ENCODE data around the gene OXER1. TPM values are rescaled to one million over a fixed set of nuclear protein-coding genes. Genes with fewer than 3 reads are reported as not detected.
A peak's percentile ranks its signal among the peaks of the same experiment; 100 is the strongest.

Gene OXER1
- polyA plus RNA-seq, 2 of the 4 experiments (the other 2 are of a cell fraction) = not detected

DNA sequence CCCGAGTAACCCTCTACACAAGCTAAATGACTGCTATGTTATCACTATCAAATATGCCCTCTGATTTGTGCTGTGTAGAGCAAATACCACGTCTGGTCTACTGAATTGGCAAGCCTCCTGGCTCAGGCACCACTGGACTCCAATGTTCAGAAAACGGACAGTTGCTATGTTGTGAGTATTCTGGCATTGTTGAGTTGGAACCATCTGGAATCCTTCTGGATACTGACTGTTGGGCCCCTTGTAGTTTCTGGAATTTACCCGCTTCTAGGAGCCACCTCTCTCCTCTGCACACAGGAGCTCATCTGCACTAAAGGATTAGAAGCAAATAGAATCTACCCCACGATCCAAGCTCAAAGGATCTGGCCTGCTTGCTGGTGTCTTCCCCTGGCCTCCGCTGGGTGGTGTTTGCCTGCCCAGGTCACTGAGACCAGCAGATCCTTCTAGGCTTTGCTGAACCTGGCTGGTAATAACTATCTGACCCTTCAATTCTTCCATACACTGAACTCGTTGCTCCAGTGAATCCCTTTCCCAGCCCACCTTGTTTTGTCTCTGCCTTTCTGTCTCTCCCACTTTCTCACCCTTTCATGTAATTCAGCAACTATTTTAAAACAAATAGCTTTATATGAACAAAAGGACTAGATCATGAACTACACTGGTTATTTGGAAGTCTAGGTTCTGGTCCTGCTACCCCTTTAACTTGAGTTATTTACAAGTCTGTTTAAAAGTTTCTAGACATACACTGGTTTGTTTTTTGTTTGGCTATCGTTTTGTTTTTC lies 30.5 kb upstream of the OXER1 start:
- peak; percentile 59 for FAIRE-seq
- peak; percentile 63 to 64 for DNase-seq (ENCODE audit: low read depth in 1 of 2, low spot score in 1 of 2)
- ChIA-PET POLR2A (interaction anchor here (2.8 kb wide), 1 partner anchor 15 kb away, joined by 20 read pairs; no protein-coding TSS in a partner anchor), CTCF (interaction anchor here (1.0 to 4.7 kb wide), 6 partner anchors 11 to 47 kb away, joined by 3 to 23 read pairs (median 8); no protein-coding TSS in a partner anchor)
- 52% methylated on average over 8 of the region's 8 CpGs for WGBS (ENCODE audit: missing lambda C conversion rate)
- ATAC-seq = peak; percentile 96
- H3K9me3 ChIP-seq = no peaks in the 10 kb centered on the region
- peaks cover 7% of the 10 kb centered on the region; the same call in 2 of the 3 replicates for H3K4me1 ChIP-seq
- H3K4me2 ChIP-seq = no peak overlapping the region
- TF ChIP-seq, protein P1, sequence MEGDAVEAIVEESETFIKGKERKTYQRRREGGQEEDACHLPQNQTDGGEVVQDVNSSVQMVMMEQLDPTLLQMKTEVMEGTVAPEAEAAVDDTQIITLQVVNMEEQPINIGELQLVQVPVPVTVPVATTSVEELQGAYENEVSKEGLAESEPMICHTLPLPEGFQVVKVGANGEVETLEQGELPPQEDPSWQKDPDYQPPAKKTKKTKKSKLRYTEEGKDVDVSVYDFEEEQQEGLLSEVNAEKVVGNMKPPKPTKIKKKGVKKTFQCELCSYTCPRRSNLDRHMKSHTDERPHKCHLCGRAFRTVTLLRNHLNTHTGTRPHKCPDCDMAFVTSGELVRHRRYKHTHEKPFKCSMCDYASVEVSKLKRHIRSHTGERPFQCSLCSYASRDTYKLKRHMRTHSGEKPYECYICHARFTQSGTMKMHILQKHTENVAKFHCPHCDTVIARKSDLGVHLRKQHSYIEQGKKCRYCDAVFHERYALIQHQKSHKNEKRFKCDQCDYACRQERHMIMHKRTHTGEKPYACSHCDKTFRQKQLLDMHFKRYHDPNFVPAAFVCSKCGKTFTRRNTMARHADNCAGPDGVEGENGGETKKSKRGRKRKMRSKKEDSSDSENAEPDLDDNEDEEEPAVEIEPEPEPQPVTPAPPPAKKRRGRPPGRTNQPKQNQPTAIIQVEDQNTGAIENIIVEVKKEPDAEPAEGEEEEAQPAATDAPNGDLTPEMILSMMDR (IDR thresholded peaks at IDR 0.05) = peak; percentile 30
- peak in 1 of 2 experiments; percentile 22; a peak in 1 of 5 replicates for TF ChIP-seq RAD21 (conservative IDR thresholded peaks at IDR 0.05 in 1 of 2, IDR thresholded peaks at IDR 0.05 in 1 of 2)
- no peak for TF ChIP-seq HOXB13 (CRISPR knock-in tag; IDR thresholded peaks at IDR 0.05; ENCODE audit: low read depth)
- no peak for TF ChIP-seq PHF8 (IDR thresholded peaks at IDR 0.05; ENCODE audit: borderline replicate concordance, low read depth)
- TF ChIP-seq CHD2 (IDR thresholded peaks at IDR 0.05; ENCODE audit: low read length, partially characterized antibody) = no peak
- no peak for TF ChIP-seq ZNF302 (CRISPR knock-in tag; IDR thresholded peaks at IDR 0.05)
- TF ChIP-seq CEBPB (IDR thresholded peaks at IDR 0.05) = no peak
- TF ChIP-seq ZFP36 (IDR thresholded peaks at IDR 0.05; ENCODE audit: borderline replicate concordance, partially characterized antibody) = no peak
- no peak for TF ChIP-seq HOXA7 (CRISPR knock-in tag; IDR thresholded peaks at IDR 0.05)
- TF ChIP-seq KDM1A (IDR thresholded peaks at IDR 0.05; ENCODE audit: low read depth) = no peak
- TF ChIP-seq EHMT2 (IDR thresholded peaks at IDR 0.05; ENCODE audit: low read depth) = no peak
- TF ChIP-seq RFX5 (IDR thresholded peaks at IDR 0.05) = no peak
- no peak for TF ChIP-seq HEYL (CRISPR knock-in tag; IDR thresholded peaks at IDR 0.05)
- no peak for TF ChIP-seq SMC3 (IDR thresholded peaks at IDR 0.05)
- TF ChIP-seq NFE2L2 (conservative IDR thresholded peaks at IDR 0.05; ENCODE audit: low read length) = no peak
- no peak for TF ChIP-seq CHD4 (IDR thresholded peaks at IDR 0.05; ENCODE audit: borderline replicate concordance)
- TF ChIP-seq POLR2AphosphoS2 (conservative IDR thresholded peaks at IDR 0.05; ENCODE audit: low read length) = no peak
- no peak for TF ChIP-seq ESRRA (IDR thresholded peaks at IDR 0.05; ENCODE audit: borderline replicate concordance, low read length)
- H3K4me3 ChIP-seq = no peak overlapping the region
- no peak overlapping the region for H3K27ac ChIP-seq

DNA sequence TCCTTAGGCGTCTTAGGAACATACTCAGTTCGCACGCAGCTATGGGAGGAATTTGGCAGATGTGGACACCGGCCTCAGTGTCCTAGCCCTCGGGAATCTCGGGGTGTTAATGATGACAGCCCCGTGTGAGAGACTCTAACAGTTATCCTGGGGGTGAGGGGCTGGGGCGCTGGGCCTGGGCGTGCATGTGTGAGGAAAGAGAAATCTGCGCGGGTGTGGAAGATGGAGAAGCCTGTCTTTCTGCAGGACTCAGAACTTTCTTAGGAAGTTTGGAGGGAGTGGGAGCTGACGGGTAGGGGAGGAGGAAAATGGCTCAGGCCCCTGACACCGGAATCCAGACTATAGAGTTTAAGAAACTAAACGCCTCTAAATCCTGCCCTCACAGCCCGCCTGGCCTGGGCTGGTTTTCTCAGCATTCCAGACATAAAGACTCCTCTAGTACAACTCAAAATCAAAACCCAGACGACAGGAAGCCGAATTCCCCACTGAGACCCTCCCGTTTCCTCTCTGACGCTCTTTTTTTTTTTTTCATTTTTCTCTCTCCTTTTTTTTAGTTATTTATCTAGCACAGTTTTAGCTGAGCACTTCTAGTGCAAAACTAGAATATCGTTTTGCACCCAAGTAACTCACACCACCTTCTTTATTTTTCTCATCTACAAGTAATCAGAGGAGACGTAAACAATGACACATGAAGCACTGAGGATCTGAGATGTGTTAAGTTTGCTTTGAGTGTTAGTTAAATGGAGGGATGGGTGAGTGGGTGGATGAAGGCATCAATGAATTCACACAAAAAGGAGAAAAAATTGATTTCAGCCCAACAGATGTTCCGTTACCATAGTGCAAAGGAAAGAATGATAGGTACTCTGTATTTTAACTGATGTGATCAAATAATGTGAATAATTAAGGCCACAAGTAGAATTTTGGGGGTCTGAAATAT lies 29.7 kb upstream of the OXER1 start:
- ATAC-seq = no peak
- no peak for DNase-seq (ENCODE audit: low read depth in 1 of 2, low spot score in 1 of 2)
- Histone ChIP-seq H3K4me3 (no peak overlapping the region), H3K4me1 (peaks cover 7% of the 10 kb centered on the region; the same call in 2 of the 3 replicates), H3K27ac (no peak overlapping the region), H3K4me2 (no peak overlapping the region), H3K9me3 (no peaks in the 10 kb centered on the region)
- ChIA-PET CTCF (interaction anchor here (1.0 to 4.7 kb wide), 6 partner anchors 11 to 47 kb away, joined by 3 to 23 read pairs (median 8); no protein-coding TSS in a partner anchor), POLR2A (interaction anchor here (0.7 to 2.8 kb wide), 2 partner anchors 16 to 17 kb away, joined by 3 to 20 read pairs; no protein-coding TSS in a partner anchor)
- no peak for FAIRE-seq
- TF ChIP-seq RFX5 (IDR thresholded peaks at IDR 0.05) = no peak
- TF ChIP-seq FOXS1 (CRISPR knock-in tag; IDR thresholded peaks at IDR 0.05) = no peak
- TF ChIP-seq EHMT2 (IDR thresholded peaks at IDR 0.05; ENCODE audit: low read depth) = no peak
- TF ChIP-seq CHD4 (IDR thresholded peaks at IDR 0.05; ENCODE audit: borderline replicate concordance) = no peak
- TF ChIP-seq CHD2 (IDR thresholded peaks at IDR 0.05; ENCODE audit: low read length, partially characterized antibody) = no peak
- no peak for TF ChIP-seq MAZ (IDR thresholded peaks at IDR 0.05; ENCODE audit: borderline replicate concordance, low read depth, low read length)
- TF ChIP-seq NR3C1 (IDR thresholded peaks at IDR 0.05) = no peak
- TF ChIP-seq TFCP2L1 (CRISPR knock-in tag; IDR thresholded peaks at IDR 0.05) = no peak
- no peak for TF ChIP-seq CBX2 (IDR thresholded peaks at IDR 0.05; ENCODE audit: borderline replicate concordance, low read depth)
- TF ChIP-seq, protein P2, sequence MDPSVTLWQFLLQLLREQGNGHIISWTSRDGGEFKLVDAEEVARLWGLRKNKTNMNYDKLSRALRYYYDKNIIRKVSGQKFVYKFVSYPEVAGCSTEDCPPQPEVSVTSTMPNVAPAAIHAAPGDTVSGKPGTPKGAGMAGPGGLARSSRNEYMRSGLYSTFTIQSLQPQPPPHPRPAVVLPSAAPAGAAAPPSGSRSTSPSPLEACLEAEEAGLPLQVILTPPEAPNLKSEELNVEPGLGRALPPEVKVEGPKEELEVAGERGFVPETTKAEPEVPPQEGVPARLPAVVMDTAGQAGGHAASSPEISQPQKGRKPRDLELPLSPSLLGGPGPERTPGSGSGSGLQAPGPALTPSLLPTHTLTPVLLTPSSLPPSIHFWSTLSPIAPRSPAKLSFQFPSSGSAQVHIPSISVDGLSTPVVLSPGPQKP (IDR thresholded peaks at IDR 0.05; ENCODE audit: low read depth, low read length) = no peak
- 82% methylated on average over 22 of the region's 22 CpGs for WGBS (ENCODE audit: missing lambda C conversion rate)
